ENCODE measurements around the gene LETMD1. TPM values are rescaled to one million over a fixed set of nuclear protein-coding genes. Genes with fewer than 3 reads are reported as not detected.

LETMD1 gene
- total and polyA plus RNA-seq, 9 of the 15 experiments (the other 6 are each of a cell fraction or from before 2014, with no cell fraction given), result 58.7 to 163 (median 75.4) TPM

DNA sequence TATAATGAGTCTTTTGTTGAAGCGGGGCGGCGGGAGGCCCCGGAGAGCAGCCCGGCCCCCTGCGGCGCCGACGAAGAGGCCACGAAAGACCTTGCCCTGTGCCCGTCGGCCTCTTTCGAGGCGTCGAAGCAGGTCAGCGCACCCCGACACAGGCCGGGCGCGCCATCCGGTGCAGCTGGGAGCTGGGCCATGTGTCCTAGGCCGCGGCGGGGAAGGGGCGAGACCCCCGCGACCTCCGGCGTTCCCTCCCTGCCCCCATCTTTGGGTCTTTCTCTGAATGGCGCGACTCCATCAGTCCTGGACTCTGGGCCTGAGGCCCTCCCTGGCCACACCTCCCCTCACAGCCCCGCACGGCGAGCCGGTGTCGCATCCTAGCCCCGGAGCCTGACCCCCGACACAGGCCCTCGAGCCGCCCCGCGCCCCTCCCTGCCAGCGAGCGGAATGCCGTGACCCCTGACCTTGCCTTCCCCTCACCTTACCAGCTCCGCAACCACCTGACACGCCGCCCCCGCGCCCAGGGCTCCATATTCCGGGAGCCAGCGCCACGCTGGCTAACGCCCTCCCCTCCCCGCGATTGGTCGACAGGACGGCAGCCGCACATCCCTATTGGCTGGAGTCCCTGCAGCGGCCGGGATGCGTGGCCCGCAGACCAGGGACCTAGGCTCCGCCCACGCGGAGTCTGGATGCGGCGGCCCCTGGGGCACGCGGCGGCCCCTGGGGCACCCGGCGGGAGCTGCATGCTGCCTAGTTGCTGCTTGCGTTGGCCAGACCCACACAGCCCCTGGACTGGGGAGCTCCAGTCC lies 22.1 kb upstream of the LETMD1 start, which contains the start of gene SLC11A2 (continued):
- TF ChIP-seq, protein P1, sequence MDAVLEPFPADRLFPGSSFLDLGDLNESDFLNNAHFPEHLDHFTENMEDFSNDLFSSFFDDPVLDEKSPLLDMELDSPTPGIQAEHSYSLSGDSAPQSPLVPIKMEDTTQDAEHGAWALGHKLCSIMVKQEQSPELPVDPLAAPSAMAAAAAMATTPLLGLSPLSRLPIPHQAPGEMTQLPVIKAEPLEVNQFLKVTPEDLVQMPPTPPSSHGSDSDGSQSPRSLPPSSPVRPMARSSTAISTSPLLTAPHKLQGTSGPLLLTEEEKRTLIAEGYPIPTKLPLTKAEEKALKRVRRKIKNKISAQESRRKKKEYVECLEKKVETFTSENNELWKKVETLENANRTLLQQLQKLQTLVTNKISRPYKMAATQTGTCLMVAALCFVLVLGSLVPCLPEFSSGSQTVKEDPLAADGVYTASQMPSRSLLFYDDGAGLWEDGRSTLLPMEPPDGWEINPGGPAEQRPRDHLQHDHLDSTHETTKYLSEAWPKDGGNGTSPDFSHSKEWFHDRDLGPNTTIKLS (IDR thresholded peaks at IDR 0.05; ENCODE audit: borderline replicate concordance, low read depth), result peak; percentile 82
- TF ChIP-seq RAD21 (CRISPR knock-in tag; conservative IDR thresholded peaks at IDR 0.05 in 1 of 2, IDR thresholded peaks at IDR 0.05 in 1 of 2) (peak in 1 of 2 experiments; percentile 12; a peak in 1 of 4 replicates), HMGN3 (IDR thresholded peaks at IDR 0.05; ENCODE audit: borderline replicate concordance, extremely low read depth, insufficient read length, low read depth, low read length) (peak; percentile 32), E2F6 (IDR thresholded peaks at IDR 0.05; ENCODE audit: borderline replicate concordance in 1 of 2, extremely low read depth in 1 of 2, insufficient read depth in 1 of 2, insufficient read length in 1 of 2, low read depth in 1 of 2, low read length in 1 of 2, poor library complexity in 1 of 2, severe bottlenecking in 1 of 2) (peak; percentile 90 to 95), KDM5B (IDR thresholded peaks at IDR 0.05; ENCODE audit: insufficient replicate concordance, low read depth, low read length) (peak; percentile 72), JUND (IDR thresholded peaks at IDR 0.05; ENCODE audit: borderline replicate concordance, low read depth, low read length) (no peak), JUND (tag; IDR thresholded peaks at IDR 0.05; ENCODE audit: borderline replicate concordance, low read depth, low read length) (peak; percentile 28; the same call in 1 of the 3 replicates), MAFK (IDR thresholded peaks at IDR 0.05; ENCODE audit: low read length) (no peak), CXXC5 (CRISPR knock-in tag; IDR thresholded peaks at IDR 0.05) (peak; percentile 96), SMAD4 (CRISPR knock-in tag; conservative IDR thresholded peaks at IDR 0.05) (peak; percentile 81), KLF16 (IDR thresholded peaks at IDR 0.05) (peak; percentile 4; the same call in 1 of the 2 replicates), HDAC1 (IDR thresholded peaks at IDR 0.05) (peak in 1 of 2 experiments; percentile 91; a peak in 2 of 4 replicates), TBP (optimal IDR thresholded peaks at IDR 0.05; ENCODE audit: low read depth, low read length) (peak; percentile 74), POLR2G (IDR thresholded peaks at IDR 0.05; ENCODE audit: low read depth, low read length) (peak; percentile 94), EHMT2 (IDR thresholded peaks at IDR 0.05) (0 out of 2 replicates have a peak, but pooled peaks have one; percentile 19), ARID1B (IDR thresholded peaks at IDR 0.05) (peak; percentile 39; the same call in 1 of the 2 replicates), NR3C1 (CRISPR knock-in tag; IDR thresholded peaks at IDR 0.05) (peak; percentile 84), POLR2H (tag; IDR thresholded peaks at IDR 0.05; ENCODE audit: low read depth) (peak; percentile 67), NFATC3 (IDR thresholded peaks at IDR 0.05) (no peak), EP400 (IDR thresholded peaks at IDR 0.05) (peak; percentile 89; the same call in 1 of the 2 replicates), BHLHE40 (IDR thresholded peaks at IDR 0.05; ENCODE audit: low read length) (peak; percentile 70; the same call in 1 of the 2 replicates)
- TF ChIP-seq, protein P2, sequence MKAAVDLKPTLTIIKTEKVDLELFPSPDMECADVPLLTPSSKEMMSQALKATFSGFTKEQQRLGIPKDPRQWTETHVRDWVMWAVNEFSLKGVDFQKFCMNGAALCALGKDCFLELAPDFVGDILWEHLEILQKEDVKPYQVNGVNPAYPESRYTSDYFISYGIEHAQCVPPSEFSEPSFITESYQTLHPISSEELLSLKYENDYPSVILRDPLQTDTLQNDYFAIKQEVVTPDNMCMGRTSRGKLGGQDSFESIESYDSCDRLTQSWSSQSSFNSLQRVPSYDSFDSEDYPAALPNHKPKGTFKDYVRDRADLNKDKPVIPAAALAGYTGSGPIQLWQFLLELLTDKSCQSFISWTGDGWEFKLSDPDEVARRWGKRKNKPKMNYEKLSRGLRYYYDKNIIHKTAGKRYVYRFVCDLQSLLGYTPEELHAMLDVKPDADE (conservative IDR thresholded peaks at IDR 0.05; ENCODE audit: control insufficient read depth, low read depth, low read length), result no peak; the same call in 1 of the 2 replicates

Data from K562 (cell line).